A673 (cell line): ENCODE data around the gene AARS2. TPM values are rescaled to one million over a fixed set of nuclear protein-coding genes. Genes with fewer than 3 reads are reported as not detected.

Source experiments
- BruUV-seq: library from RNA; stranded (reverse); fragments of 400-500 nt; replicated peaks from 2 replicates; lab custom pipeline; 2021; lab: Mats Ljungman, UMichigan
- CTCF ChIA-PET: fragments of 300-600 bp; sonication (Branson Sonifier 250); formaldehyde crosslinking; loops from one replicate; lab custom pipeline; 2022; ENCODE audit warnings: antibody characterized with exemption; lab: Charles Lee
- POLR2A ChIA-PET: fragments of 300-600 bp; sonication (Branson Sonifier 250); formaldehyde crosslinking; loops from one replicate; lab custom pipeline; 2022; ENCODE audit warnings: antibody characterized with exemption; ENCODE audit not compliant: low non-redundant PET; lab: Charles Lee
- DNase-seq: peaks from one replicate; pipeline ENCODE4 v3.0.0-alpha.2; 2015; ENCODE audit warnings: low spot score
- H3K27ac ChIP-seq: fragments of 200-600 bp; sonication (generic); 2 replicates; pipeline ENCODE4 v1.5.1; 2016; ENCODE audit warnings: mixed run types, low read depth, mild to moderate bottlenecking, mixed read lengths, antibody characterized with exemption, low read length; ENCODE audit not compliant: poor library complexity, severe bottlenecking
- H3K27me3 ChIP-seq: fragments of 200-600 bp; sonication (generic); replicated peaks from 2 replicates; pipeline ENCODE4 v1.6.1; 2017; ENCODE audit warnings: mixed run types, low read depth, mild to moderate bottlenecking, mixed read lengths, antibody characterized with exemption, low read length; ENCODE audit not compliant: insufficient read depth, poor library complexity
- H3K36me3 ChIP-seq: fragments of 200-600 bp; sonication (generic); 2 replicates; pipeline ENCODE4 v1.6.1; 2016; ENCODE audit warnings: mixed run types, mild to moderate bottlenecking, mixed read lengths, antibody characterized with exemption, low read length; ENCODE audit not compliant: insufficient read depth, poor library complexity, severe bottlenecking
- H3K4me1 ChIP-seq: fragments of 200-600 bp; sonication (generic); 2 replicates; pipeline ENCODE4 v1.6.1; 2017; ENCODE audit warnings: mixed run types, mild to moderate bottlenecking, mixed read lengths, antibody characterized with exemption, low read length; ENCODE audit not compliant: insufficient read depth, poor library complexity, severe bottlenecking
- H3K4me3 ChIP-seq: fragments of 200-600 bp; sonication (generic); 2 replicates; pipeline ENCODE4 v1.5.1; 2016; ENCODE audit warnings: low read depth, mixed run types, mild to moderate bottlenecking, mixed read lengths, low read length; ENCODE audit not compliant: poor library complexity, severe bottlenecking
- H3K9me3 ChIP-seq: fragments of 200-600 bp; sonication (generic); 2 replicates; pipeline ENCODE4 v1.6.1; 2016; ENCODE audit warnings: mixed run types, low read depth, mild to moderate bottlenecking, mixed read lengths, antibody characterized with exemption, low read length; ENCODE audit not compliant: poor library complexity, severe bottlenecking
- CTCF ChIP-seq: fragments of 300-800, 200-600 bp; sonication (generic); conservative IDR thresholded peaks from 2 replicates; pipeline ENCODE4 v1.5.1; 2017; ENCODE audit warnings: low read depth, mild to moderate bottlenecking, antibody characterized with exemption, low read length, moderate library complexity, mixed read lengths
- EZH2 ChIP-seq: fragments of 200-600 bp; sonication (generic); IDR thresholded peaks from 2 replicates; pipeline ENCODE4 v1.6.1; 2017; ENCODE audit warnings: borderline replicate concordance, low read depth, mild to moderate bottlenecking, mixed read lengths, antibody characterized with exemption, low read length; ENCODE audit not compliant: poor library complexity, severe bottlenecking
- intact Hi-C: fragments of 100-400 bp; cut with micrococcal nuclease; formaldehyde crosslinking; loops from one replicate; pipeline ENCODE4 v1.10.0; 2022; ENCODE audit not compliant: unreplicated experiment
- total RNA-seq: library from RNA; stranded (reverse); gene quantifications from 2 replicates; pipeline ENCODE4 v1.2.3, GENCODE V29; 2021

Gene AARS2
- total RNA-seq, 1 experiment from 2014 or later = 25.0 TPM

- H3K27ac ChIP-seq = no peak overlapping the region
- no peaks in the 10 kb centered on the region for H3K9me3 ChIP-seq
- TF ChIP-seq CTCF (no peak), EZH2 (no peak)
- intact Hi-C loops = no loop called here
- POLR2A ChIA-PET = interaction anchor here (0.6 kb wide), 1 partner anchor 22 kb away, joined by 4 read pairs; no protein-coding TSS in a partner anchor
- H3K4me1 ChIP-seq = peaks cover 5% of the 10 kb centered on the region
- H3K36me3 ChIP-seq = no peaks in the 10 kb centered on the region
- CTCF ChIA-PET = no interaction called here
- no peaks in the 10 kb centered on the region for H3K27me3 ChIP-seq
- H3K4me3 ChIP-seq = no peak overlapping the region
- BruUV-seq = no TSS peak
- no peak for DNase-seq
Measured at GRCh38 chr6:44273617-44274016, 39.5 kb downstream of the AARS2 start.

- Histone ChIP-seq H3K27me3 (no peaks in the 10 kb centered on the region), H3K9me3 (no peaks in the 10 kb centered on the region), H3K4me1 (peaks cover 8% of the 10 kb centered on the region), H3K4me3 (no peak overlapping the region), H3K27ac (no peak overlapping the region), H3K36me3 (no peaks in the 10 kb centered on the region)
- intact Hi-C loops = no loop called here
- no TSS peak for BruUV-seq
- ChIA-PET CTCF (no interaction called here), POLR2A (interaction anchor here (0.6 kb wide), 1 partner anchor 21 kb away, joined by 4 read pairs; no protein-coding TSS in a partner anchor)
- TF ChIP-seq EZH2 (no peak), CTCF (no peak)
- no peak for DNase-seq
Measured at GRCh38 chr6:44272999-44273566, 40.1 kb downstream of the AARS2 start.

- H3K4me3 ChIP-seq = no peak overlapping the region
- no peaks in the 10 kb centered on the region for H3K36me3 ChIP-seq
- peaks cover 8% of the 10 kb centered on the region for H3K4me1 ChIP-seq
- H3K27me3 ChIP-seq = no peaks in the 10 kb centered on the region
- no TSS peak for BruUV-seq
- CTCF ChIA-PET = no interaction called here
- TF ChIP-seq EZH2 = no peak
- no peak for TF ChIP-seq CTCF
- H3K27ac ChIP-seq = no peak overlapping the region
- no peak for DNase-seq
- intact Hi-C loops = no loop called here
- POLR2A ChIA-PET = no interaction called here
- H3K9me3 ChIP-seq = no peaks in the 10 kb centered on the region
Measured at GRCh38 chr6:44272529-44272928, 40.6 kb downstream of the AARS2 start.
